GM23248 (cell line): ENCODE data around the gene SPG7.

Experiments used
- EZH2 ChIP-seq: fragments of 200-600 bp; sonication (generic); IDR thresholded peaks from 2 replicates; pipeline ENCODE4 v1.6.1; 2018; ENCODE audit warnings: antibody characterized with exemption, mild to moderate bottlenecking; ENCODE audit not compliant: insufficient read depth, poor library complexity, severe bottlenecking
- EZH2phosphoT487 ChIP-seq: fragments of 200-600 bp; sonication (generic); IDR thresholded peaks from 2 replicates; pipeline ENCODE4 v1.6.1; 2018; ENCODE audit warnings: antibody characterized with exemption, moderate library complexity, mild to moderate bottlenecking, low read depth; ENCODE audit not compliant: insufficient read depth

GRCh38 chr16:89498839-89499238 is 9.4 kb upstream of the SPG7 start:
- TF ChIP-seq EZH2 (no peak), EZH2phosphoT487 (no peak)
